Right cardiac atrium (tissue), 5 donors: ENCODE results near the gene CYP2W1. TPM values are rescaled to one million over a fixed set of nuclear protein-coding genes. Genes with fewer than 3 reads are reported as not detected.
"Not testable (repeated sequence)": the region's sequence is repeated elsewhere in the genome, so short reads cannot be mapped to it uniquely, and the experiment has no call there.

Experiments used
- ATAC-seq, 2 donors: fragments of 200-7000 bp; cut with Tn5 transposase; one replicate each; pipeline versions ENCODE4 v1.8.0 to v1.9.1; 2020; ENCODE audit warnings: moderate library complexity in 2 of 2, mild to moderate bottlenecking in 1 of 2
- DNase-seq, 3 donors: peaks; one replicate each; pipeline ENCODE4 v3.0.0-alpha.2; 2020
- H3K27ac ChIP-seq: one replicate; pipeline ENCODE4 v1.5.1; 2013; ENCODE audit warnings: mild to moderate bottlenecking, low read length, control low read depth, moderate library complexity
- H3K27me3 ChIP-seq: one replicate; pipeline ENCODE4 v1.6.1; 2013; ENCODE audit not compliant: control insufficient read depth, insufficient read depth
- H3K4me1 ChIP-seq: one replicate; pipeline ENCODE4 v1.6.1; 2013; ENCODE audit warnings: low read length; ENCODE audit not compliant: control insufficient read depth, insufficient read depth
- H3K4me3 ChIP-seq: one replicate; pipeline ENCODE4 v1.5.1; 2013; ENCODE audit warnings: low read length, control low read depth
- H3K9me3 ChIP-seq: one replicate; pipeline ENCODE4 v1.6.1; 2013; ENCODE audit warnings: low read length; ENCODE audit not compliant: control insufficient read depth
- WGBS: extraction: QIAGEN DNeasy Blood & Tissue Kit; methylation state at CpG from one replicate; pipeline ENCODE4 v1.1.7; 2013; 5-methylcytosine and 5-hydroxymethylcytosine counted together
- intact Hi-C, 4 donors: fragments of 100-400 bp; cut with DNase I; formaldehyde crosslinking; loops; one replicate each; pipeline versions ENCODE4 v1.11.0 to v1.14.0; 2022 to 2023
- microRNA-seq, 2 donors: library from miRNA; unstranded; fragments of <30 nt; microRNA quantifications; one replicate each; pipeline ENCODE4 v1.2.0, GENCODE V29; 2020 to 2021
- polyA plus RNA-seq: library from polyadenylated mRNA; stranded (reverse); fragments of 200-250 nt; gene quantifications from one replicate; pipeline ENCODE4 v1.2.3, GENCODE V29; 2013
- total RNA-seq, 4 donors: library from RNA; stranded (reverse); fragmentation: NEBNext Ultra II Directional; extraction: Animal tissue kit (Norgen Biotek cat#: 25700); gene quantifications; one replicate each; pipeline ENCODE4 v1.2.1, GENCODE V29; 2021
- donor health status: healthy with polysubstance abuse.
- donor health status: DM: no; HTN: yes; CAD: no.
- donor health status: DM: no; HTN: no; CAD: no.
- donor health status: DM: no; HTN: yes; CAD: no; lungs with severe emphysema.
- donor health status: DM: yes; HTN: yes; CAD: no.

Gene CYP2W1
- total and polyA plus RNA-seq, 5 donors = not detected

- Histone ChIP-seq H3K27ac (no peak overlapping the region), H3K27me3 (no peaks in the 10 kb centered on the region), H3K4me3 (no peak overlapping the region), H3K4me1 (peaks cover 1% of the 10 kb centered on the region), H3K9me3 (no peaks in the 10 kb centered on the region)
- no peak for DNase-seq
- no peak for ATAC-seq
- 93% methylated on average over 12 of the region's 12 CpGs for WGBS
- intact Hi-C loops = no loop called here
Measured at GRCh38 chr7:1030444-1031070, 47.6 kb downstream of the CYP2W1 start.

GRCh38 chr7:1031716-1032455, 48.9 kb downstream of the CYP2W1 start:
- DNase-seq (peak in 1 of 3 donors; percentile 29), ATAC-seq (no peak)
- Histone ChIP-seq H3K27ac (no peak overlapping the region), H3K4me3 (no peak overlapping the region), H3K4me1 (peaks cover 1% of the 10 kb centered on the region), H3K27me3 (no peaks in the 10 kb centered on the region), H3K9me3 (no peaks in the 10 kb centered on the region)
- WGBS = 96% methylated on average over 29 of the region's 33 CpGs
- intact Hi-C loops = no loop called here

- intact Hi-C loops = no loop called here
- H3K9me3 ChIP-seq = no peaks in the 10 kb centered on the region
- H3K27me3 ChIP-seq = no peaks in the 10 kb centered on the region
- WGBS = 94% methylated on average over 25 of the region's 25 CpGs
- no peak overlapping the region for H3K27ac ChIP-seq
- DNase-seq = peak in 1 of 3 donors; percentile 26
- no peak overlapping the region for H3K4me3 ChIP-seq
- H3K4me1 ChIP-seq = peaks cover 1% of the 10 kb centered on the region
- ATAC-seq = no peak
Measured at GRCh38 chr7:1032536-1033181, 49.7 kb downstream of the CYP2W1 start.

- no peaks in the 10 kb centered on the region for H3K27me3 ChIP-seq
- no peaks in the 10 kb centered on the region for H3K9me3 ChIP-seq
- H3K4me1 ChIP-seq = peaks cover under 1% of the 10 kb centered on the region
- 93% methylated on average over 20 of the region's 20 CpGs for WGBS
- ATAC-seq (no peak), DNase-seq (peak in 1 of 3 donors; percentile 18)
- intact Hi-C loops = no loop called here
- H3K27ac ChIP-seq = no peak overlapping the region
- H3K4me3 ChIP-seq = no peak overlapping the region
Measured at GRCh38 chr7:1033546-1034145, 50.7 kb downstream of the CYP2W1 start.

GRCh38 chr7:1034769-1035168, 51.8 kb downstream of the CYP2W1 start:
- 94% methylated on average over 1 of the region's 1 CpG for WGBS
- DNase-seq, H3K4me3 ChIP-seq, H3K4me1 ChIP-seq, H3K27ac ChIP-seq, H3K9me3 ChIP-seq, H3K27me3 ChIP-seq, intact Hi-C loops, ATAC-seq: not testable (repeated sequence)

GRCh38 chr7:1036164-1036928, 53.4 kb downstream of the CYP2W1 start:
- H3K9me3 ChIP-seq, intact Hi-C loops, H3K4me3 ChIP-seq, H3K27me3 ChIP-seq, H3K4me1 ChIP-seq, ATAC-seq, H3K27ac ChIP-seq: not testable (repeated sequence)
- 98% methylated on average over 40 of the region's 40 CpGs for WGBS
- DNase-seq = peak in 1 of 3 donors; percentile 34

Small RNA genes within 50 kb of the gene (microRNA-seq; reads per million reads assigned to microRNA genes)
- gene MIR339 = 265 to 609 reads per million in 2 donors

Other genes with a start within 250 kb of the CYP2W1 start
- 100 to 1,000 TPM; 139 to 163 (median 147) TPM for gene SUN1, start 150.7 kb upstream of the CYP2W1 start, total RNA-seq
- 86.9 TPM for gene SUN1, start 150.7 kb upstream of the CYP2W1 start, polyA plus RNA-seq
- 10 to 100 TPM; 20.1 to 23.6 (median 22.2) TPM for gene GET4, start 106.6 kb upstream of the CYP2W1 start, total RNA-seq
- 22.2 TPM for gene GET4, start 106.6 kb upstream of the CYP2W1 start, polyA plus RNA-seq
- gene ADAP1, start 28.5 kb upstream of the CYP2W1 start, total RNA-seq = 1 to 10 TPM; 4.8 to 7.1 (median 6.4) TPM
- gene ADAP1, start 28.5 kb upstream of the CYP2W1 start, polyA plus RNA-seq = 8.4 TPM
- 1 to 10 TPM; 6.3 to 8.8 (median 7.8) TPM for gene COX19, start 7.6 kb upstream of the CYP2W1 start, total RNA-seq
- gene COX19, start 7.6 kb upstream of the CYP2W1 start, polyA plus RNA-seq = 5.8 TPM
- gene GPR146, start 61.4 kb downstream of the CYP2W1 start, total RNA-seq = 10 to 100 TPM in 2 of 4 donors, 1 to 10 TPM in 2; 4.2 to 19.7 (median 14.1) TPM
- gene GPR146, start 61.4 kb downstream of the CYP2W1 start, polyA plus RNA-seq = 17.3 TPM
- gene GPER1, start 104.9 kb downstream of the CYP2W1 start, total RNA-seq = 1 to 10 TPM; 3.0 to 6.7 (median 4.5) TPM
- 3.6 TPM for gene GPER1, start 104.9 kb downstream of the CYP2W1 start, polyA plus RNA-seq
- 10 to 100 TPM in 3 of 4 donors, 1 to 10 TPM in 1; 8.9 to 13.2 (median 11.5) TPM for gene ZFAND2A, start 177.0 kb downstream of the CYP2W1 start, total RNA-seq
- gene ZFAND2A, start 177.0 kb downstream of the CYP2W1 start, polyA plus RNA-seq = 19.0 TPM
- gene UNCX, start 249.7 kb downstream of the CYP2W1 start, total RNA-seq = not detected
- not detected for gene UNCX, start 249.7 kb downstream of the CYP2W1 start, polyA plus RNA-seq